CD4-positive, alpha-beta T cell (primary cell): ENCODE data around the gene AFG3L2. TPM values are rescaled to one million over a fixed set of nuclear protein-coding genes. Genes with fewer than 3 reads are reported as not detected.

ENCODE experiments used
- ATAC-seq: fragments of 200-7000 bp; cut with Tn5 transposase; one replicate; pipeline ENCODE4 v1.10.0; 2022; ENCODE audit warnings: mild to moderate bottlenecking; ENCODE audit not compliant: poor library complexity
- CTCF ChIA-PET: fragments of 350-600 bp; sonication (Branson Sonifier 250); formaldehyde crosslinking; loops from one replicate; lab custom pipeline; 2021; ENCODE audit warnings: antibody characterized with exemption, inconsistent platforms; lab: Charles Lee
- POLR2A ChIA-PET: fragments of 350-600 bp; sonication (Branson Sonifier 250); formaldehyde crosslinking; loops from one replicate; lab custom pipeline; 2021; ENCODE audit warnings: antibody characterized with exemption, inconsistent platforms; lab: Charles Lee
- DNase-seq, 14 experiments: peaks; one replicate each; pipeline ENCODE4 v3.0.0-alpha.2; 2013 to 2020; ENCODE audit warnings: mixed read lengths in 2 of 14
- H3K27ac ChIP-seq, 2 donors: one replicate each; pipeline versions ENCODE4 v1.5.1 to v1.7.0; 2013; ENCODE audit warnings: low read length in 2 of 2, low read depth in 1 of 2, mild to moderate bottlenecking in 1 of 2
- H3K27me3 ChIP-seq, 2 experiments: 1 replicate in 1 of 2; 2 replicates in 1 of 2; pipeline versions ENCODE4 v1.6.1 to v1.7.0; 2013; ENCODE audit warnings: low read length in 2 of 2, control low read depth in 1 of 2, mild to moderate bottlenecking in 1 of 2, moderate library complexity in 1 of 2; ENCODE audit not compliant: insufficient read depth in 2 of 2, control insufficient read depth in 1 of 2
- H3K36me3 ChIP-seq: one replicate; pipeline ENCODE4 v1.6.1; 2013; ENCODE audit warnings: low read length, control low read depth; ENCODE audit not compliant: insufficient read depth
- H3K4me1 ChIP-seq: one replicate; pipeline ENCODE4 v1.6.1; 2013; ENCODE audit warnings: low read length, control low read depth; ENCODE audit not compliant: insufficient read depth
- H3K4me3 ChIP-seq: one replicate; pipeline ENCODE4 v1.5.1; 2013; ENCODE audit warnings: mild to moderate bottlenecking, low read length, moderate library complexity
- H3K9me3 ChIP-seq, 2 experiments: 1 replicate in 1 of 2; 2 replicates in 1 of 2; pipeline versions ENCODE4 v1.6.1 to v1.7.0; 2013; ENCODE audit warnings: low read length in 2 of 2, mild to moderate bottlenecking in 2 of 2, control low read depth in 1 of 2, moderate library complexity in 1 of 2; ENCODE audit not compliant: control insufficient read depth in 1 of 2, insufficient read depth in 1 of 2
- H3K27ac Mint-ChIP-seq: one replicate; pipeline ENCODE4 v1.8.0; 2020; ENCODE audit warnings: mixed read lengths
- H3K27me3 Mint-ChIP-seq: one replicate; pipeline ENCODE4 v1.8.0; 2021; ENCODE audit warnings: mixed read lengths
- H3K36me3 Mint-ChIP-seq: one replicate; pipeline ENCODE4 v1.8.0; 2021; ENCODE audit warnings: low read depth, mixed read lengths
- H3K4me1 Mint-ChIP-seq: one replicate; pipeline ENCODE4 v1.8.0; 2021; ENCODE audit warnings: low read depth, mixed read lengths
- H3K4me3 Mint-ChIP-seq: one replicate; pipeline ENCODE4 v1.8.0; 2020; ENCODE audit warnings: mild to moderate bottlenecking, mixed read lengths
- H3K9me3 Mint-ChIP-seq: one replicate; pipeline ENCODE4 v1.8.0; 2020; ENCODE audit warnings: mixed read lengths
- CTCF ChIP-seq: fragments of 200-600 bp; IDR thresholded peaks from one replicate; pipeline ENCODE4 v1.8.0; 2022; ENCODE audit warnings: antibody characterized with exemption, mild to moderate bottlenecking
- intact Hi-C, 2 experiments: fragments of 100-400 bp; cut with DNase I in 1 of 2; cut with micrococcal nuclease in 1 of 2; formaldehyde crosslinking; loops; one replicate each; pipeline versions ENCODE4 v1.15.1 to v1.9.0; 2023 to 2025; cut with DNase I, micrococcal nuclease
- total RNA-seq, 174 experiments: library from RNA in 2 of 174; stranded (reverse) in 2 of 174; gene quantifications; one replicate each; pipeline ENCODE4 v1.2.3 and lab custom pipeline; 2021 to 2026

The AFG3L2 gene
- total RNA-seq, 2 experiments from 2014 or later, result 40.4 to 46.8 TPM

GRCh38 chr18:12287131-12287681 is 89.8 kb downstream of the AFG3L2 start:
- peaks cover 49% of the 10 kb centered on the region for H3K27me3 Mint-ChIP-seq
- intact Hi-C loops, result no loop called here

GRCh38 chr18:12283666-12284065 is 93.4 kb downstream of the AFG3L2 start:
- peaks cover 24 to 32% of the 10 kb centered on the region in 2 experiments for H3K27me3 ChIP-seq
- TF ChIP-seq CTCF, result no peak
- peaks cover 9% of the 10 kb centered on the region for H3K4me1 ChIP-seq
- no peak overlapping the region for H3K4me3 ChIP-seq
- peaks cover 0 to 12% of the 10 kb centered on the region in 2 experiments for H3K9me3 ChIP-seq
- H3K27ac ChIP-seq, result no peak overlapping the region
- Mint-ChIP-seq H3K36me3 (no peaks in the 10 kb centered on the region), H3K9me3 (no peaks in the 10 kb centered on the region), H3K4me3 (no peak overlapping the region), H3K27ac (no peak overlapping the region), H3K27me3 (peaks cover 32% of the 10 kb centered on the region), H3K4me1 (no peaks in the 10 kb centered on the region)
- intact Hi-C loops, result no loop called here
- no peak for ATAC-seq
- no peak for DNase-seq
- CTCF ChIA-PET, result no interaction called here
- H3K36me3 ChIP-seq, result no peaks in the 10 kb centered on the region
- POLR2A ChIA-PET, result interaction anchor here (0.6 kb wide), 1 partner anchor 31 kb away, joined by 3 read pairs; no protein-coding TSS in a partner anchor

More at GRCh38 chr18:12287131-12287681, 89.8 kb downstream of the AFG3L2 start:
- no peak overlapping the region for H3K27ac ChIP-seq
- Mint-ChIP-seq H3K9me3 (no peaks in the 10 kb centered on the region), H3K4me1 (no peaks in the 10 kb centered on the region), H3K27ac (no peak overlapping the region), H3K36me3 (no peaks in the 10 kb centered on the region), H3K4me3 (no peak overlapping the region)
- CTCF ChIA-PET, result no interaction called here
- DNase-seq (no peak), ATAC-seq (no peak)
- no peak for TF ChIP-seq CTCF
- H3K4me1 ChIP-seq, result peaks cover 9% of the 10 kb centered on the region
- no peaks in the 10 kb centered on the region for H3K36me3 ChIP-seq
- POLR2A ChIA-PET, result no interaction called here
- peaks cover 0 to 12% of the 10 kb centered on the region in 2 experiments for H3K9me3 ChIP-seq
- no peak overlapping the region for H3K4me3 ChIP-seq
- peaks cover 40 to 47% of the 10 kb centered on the region in 2 experiments for H3K27me3 ChIP-seq

GRCh38 chr18:12283256-12283655 is 93.8 kb downstream of the AFG3L2 start:
- CTCF ChIA-PET, result no interaction called here

More at GRCh38 chr18:12283256-12283655, 93.8 kb downstream of the AFG3L2 start:
- POLR2A ChIA-PET, result interaction anchor here (0.6 kb wide), 1 partner anchor 32 kb away, joined by 3 read pairs; no protein-coding TSS in a partner anchor
- peaks cover 20 to 30% of the 10 kb centered on the region in 2 experiments for H3K27me3 ChIP-seq
- TF ChIP-seq CTCF, result no peak
- intact Hi-C loops, result no loop called here
- H3K36me3 ChIP-seq, result no peaks in the 10 kb centered on the region
- peaks cover 7% of the 10 kb centered on the region for H3K4me1 ChIP-seq
- Mint-ChIP-seq H3K4me3 (no peak overlapping the region), H3K36me3 (no peaks in the 10 kb centered on the region), H3K9me3 (no peaks in the 10 kb centered on the region), H3K27me3 (peaks cover 28% of the 10 kb centered on the region), H3K27ac (no peak overlapping the region), H3K4me1 (no peaks in the 10 kb centered on the region)
- no peak overlapping the region for H3K4me3 ChIP-seq
- no peak for DNase-seq
- H3K9me3 ChIP-seq, result peaks cover 0 to 12% of the 10 kb centered on the region in 2 experiments
- H3K27ac ChIP-seq, result no peak overlapping the region
- ATAC-seq, result no peak
